ENCODE data around the gene DLL4. TPM values are rescaled to one million over a fixed set of nuclear protein-coding genes. Genes with fewer than 3 reads are reported as not detected.

Gene DLL4
- total RNA-seq, 2 experiments from 2014 or later, result 0.11 TPM; not detected in 1

DNA sequence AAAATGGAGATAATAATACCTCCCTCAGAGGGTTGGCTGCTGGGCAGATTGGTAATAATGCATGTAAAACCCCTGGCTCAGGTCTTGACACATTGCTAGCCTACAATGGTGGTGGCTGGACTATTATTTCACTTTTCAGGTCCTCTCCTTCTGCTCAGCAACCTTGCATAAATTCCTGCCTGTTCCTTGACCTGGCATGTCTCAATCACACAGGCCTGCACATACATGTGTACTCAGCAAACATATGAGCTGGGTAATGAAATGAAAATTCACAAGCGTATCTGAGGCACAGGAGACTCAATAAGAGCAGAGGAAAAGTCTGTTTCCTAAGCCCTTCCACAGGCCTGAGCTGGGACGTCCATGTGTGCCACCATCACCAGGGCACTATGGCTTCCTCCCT is 17.4 kb upstream of the DLL4 start:
- Mint-ChIP-seq H3K27me3 (no peaks in the 10 kb centered on the region), H3K27ac (no peak overlapping the region), H3K36me3 (no peaks in the 10 kb centered on the region), H3K9me3 (no peaks in the 10 kb centered on the region), H3K4me1 (peaks cover 7% of the 10 kb centered on the region), H3K4me3 (no peak overlapping the region)
- DNase-seq (no peak), ATAC-seq (ENCODE audit: low read depth) (no peak)
- POLR2A ChIA-PET, result no interaction called here

GRCh38 chr15:40912478-40912877 is 16.7 kb upstream of the DLL4 start:
- H3K4me3 Mint-ChIP-seq, result no peak overlapping the region
- H3K9me3 Mint-ChIP-seq, result no peaks in the 10 kb centered on the region
- POLR2A ChIA-PET, result no interaction called here
- H3K4me1 Mint-ChIP-seq, result peaks cover 3% of the 10 kb centered on the region
- ATAC-seq (ENCODE audit: low read depth) (no peak), DNase-seq (no peak)
- no peaks in the 10 kb centered on the region for H3K36me3 Mint-ChIP-seq
- H3K27me3 Mint-ChIP-seq, result no peaks in the 10 kb centered on the region
- H3K27ac Mint-ChIP-seq, result no peak overlapping the region

GRCh38 chr15:40914013-40914412 is 15.1 kb upstream of the DLL4 start:
- H3K27ac Mint-ChIP-seq, result peak overlapping the region; percentile 14
- H3K4me3 Mint-ChIP-seq, result no peak overlapping the region
- H3K9me3 Mint-ChIP-seq, result no peaks in the 10 kb centered on the region
- ATAC-seq (ENCODE audit: low read depth) (no peak), DNase-seq (no peak)
- POLR2A ChIA-PET, result no interaction called here
- no peaks in the 10 kb centered on the region for H3K36me3 Mint-ChIP-seq
- peaks cover 2% of the 10 kb centered on the region for H3K4me1 Mint-ChIP-seq
- H3K27me3 Mint-ChIP-seq, result no peaks in the 10 kb centered on the region

DNA sequence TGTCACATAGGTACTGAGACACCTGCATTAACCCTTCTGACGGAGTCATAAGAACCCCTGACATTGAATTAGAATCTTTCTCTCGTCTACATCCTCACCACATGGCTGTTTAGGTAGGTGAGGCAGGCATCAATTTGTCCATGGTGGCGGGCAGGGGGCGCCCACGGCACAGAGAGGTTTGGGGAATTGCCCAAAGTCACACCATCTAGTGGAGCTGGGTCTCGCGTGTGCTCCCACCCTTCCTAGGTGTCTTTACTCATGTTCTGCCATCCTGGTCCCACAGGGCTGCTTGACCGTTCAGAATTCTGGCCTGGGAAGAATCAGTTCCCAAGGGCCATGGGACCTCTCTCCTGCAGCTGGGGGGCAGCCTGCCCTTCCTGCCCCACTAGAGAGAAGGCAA is 14.7 kb upstream of the DLL4 start:
- H3K36me3 Mint-ChIP-seq, result no peaks in the 10 kb centered on the region
- H3K27ac Mint-ChIP-seq, result no peak overlapping the region
- DNase-seq (no peak), ATAC-seq (ENCODE audit: low read depth) (no peak)
- peaks cover 2% of the 10 kb centered on the region for H3K4me1 Mint-ChIP-seq
- H3K4me3 Mint-ChIP-seq, result no peak overlapping the region
- POLR2A ChIA-PET, result no interaction called here
- H3K9me3 Mint-ChIP-seq, result no peaks in the 10 kb centered on the region
- H3K27me3 Mint-ChIP-seq, result no peaks in the 10 kb centered on the region

GRCh38 chr15:40915116-40915661 is 14.0 kb upstream of the DLL4 start:
- POLR2A ChIA-PET, result interaction anchor here (0.9 kb wide), 1 partner anchor 8 kb away, joined by 3 read pairs; no protein-coding TSS in a partner anchor
- no peak for DNase-seq
- ATAC-seq (ENCODE audit: low read depth), result no peak
- no peak overlapping the region for H3K4me3 Mint-ChIP-seq
- no peak overlapping the region for H3K27ac Mint-ChIP-seq
- H3K9me3 Mint-ChIP-seq, result no peaks in the 10 kb centered on the region
- peaks cover 2% of the 10 kb centered on the region for H3K4me1 Mint-ChIP-seq
- H3K36me3 Mint-ChIP-seq, result no peaks in the 10 kb centered on the region
- no peaks in the 10 kb centered on the region for H3K27me3 Mint-ChIP-seq

GRCh38 chr15:40915679-40916078 is 13.5 kb upstream of the DLL4 start:
- Mint-ChIP-seq H3K9me3 (no peaks in the 10 kb centered on the region), H3K4me3 (no peak overlapping the region), H3K36me3 (no peaks in the 10 kb centered on the region), H3K27me3 (no peaks in the 10 kb centered on the region), H3K27ac (no peak overlapping the region), H3K4me1 (peaks cover 2% of the 10 kb centered on the region)
- ATAC-seq (ENCODE audit: low read depth), result no peak
- POLR2A ChIA-PET, result interaction anchor here (0.9 kb wide), 1 partner anchor 8 kb away, joined by 3 read pairs; no protein-coding TSS in a partner anchor
- DNase-seq, result no peak

GRCh38 chr15:40917585-40917984 is 11.6 kb upstream of the DLL4 start:
- H3K27ac Mint-ChIP-seq, result no peak overlapping the region
- no peaks in the 10 kb centered on the region for H3K9me3 Mint-ChIP-seq
- ATAC-seq (ENCODE audit: low read depth), result no peak
- H3K36me3 Mint-ChIP-seq, result no peaks in the 10 kb centered on the region
- no peak for DNase-seq
- peaks cover 2% of the 10 kb centered on the region for H3K4me1 Mint-ChIP-seq
- no peak overlapping the region for H3K4me3 Mint-ChIP-seq
- peaks cover 2% of the 10 kb centered on the region for H3K27me3 Mint-ChIP-seq
- POLR2A ChIA-PET, result no interaction called here

GRCh38 chr15:40918146-40918798 is 10.9 kb upstream of the DLL4 start:
- H3K9me3 Mint-ChIP-seq, result no peaks in the 10 kb centered on the region
- peaks cover 2% of the 10 kb centered on the region for H3K27me3 Mint-ChIP-seq
- DNase-seq (no peak), ATAC-seq (ENCODE audit: low read depth) (no peak)
- POLR2A ChIA-PET, result interaction anchor here (1.1 kb wide), 1 partner anchor 35 kb away, joined by 3 read pairs; the partner anchor contains the start of gene CHAC1
- no peaks in the 10 kb centered on the region for H3K36me3 Mint-ChIP-seq
- H3K4me1 Mint-ChIP-seq, result peaks cover 2% of the 10 kb centered on the region
- no peak overlapping the region for H3K4me3 Mint-ChIP-seq
- no peak overlapping the region for H3K27ac Mint-ChIP-seq

- peaks cover 4% of the 10 kb centered on the region for H3K27me3 Mint-ChIP-seq
- H3K4me1 Mint-ChIP-seq, result peaks cover 2% of the 10 kb centered on the region
- H3K36me3 Mint-ChIP-seq, result no peaks in the 10 kb centered on the region
- ATAC-seq (ENCODE audit: low read depth) (no peak), DNase-seq (no peak)
- no peak overlapping the region for H3K4me3 Mint-ChIP-seq
- H3K9me3 Mint-ChIP-seq, result no peaks in the 10 kb centered on the region
- POLR2A ChIA-PET, result interaction anchor here (1.1 kb wide), 1 partner anchor 34 kb away, joined by 3 read pairs; the partner anchor contains the start of gene CHAC1
- H3K27ac Mint-ChIP-seq, result no peak overlapping the region
These were observed 10.2 kb upstream of the DLL4 start for GRCh38 chr15:40918799-40919392.

GRCh38 chr15:40921949-40922607 is 7.1 kb upstream of the DLL4 start:
- Mint-ChIP-seq H3K4me1 (peaks cover 2% of the 10 kb centered on the region), H3K4me3 (no peak overlapping the region), H3K27me3 (peaks cover 33% of the 10 kb centered on the region), H3K36me3 (no peaks in the 10 kb centered on the region), H3K9me3 (no peaks in the 10 kb centered on the region), H3K27ac (no peak overlapping the region)
- DNase-seq (no peak), ATAC-seq (ENCODE audit: low read depth) (no peak)
- POLR2A ChIA-PET, result no interaction called here

DNA sequence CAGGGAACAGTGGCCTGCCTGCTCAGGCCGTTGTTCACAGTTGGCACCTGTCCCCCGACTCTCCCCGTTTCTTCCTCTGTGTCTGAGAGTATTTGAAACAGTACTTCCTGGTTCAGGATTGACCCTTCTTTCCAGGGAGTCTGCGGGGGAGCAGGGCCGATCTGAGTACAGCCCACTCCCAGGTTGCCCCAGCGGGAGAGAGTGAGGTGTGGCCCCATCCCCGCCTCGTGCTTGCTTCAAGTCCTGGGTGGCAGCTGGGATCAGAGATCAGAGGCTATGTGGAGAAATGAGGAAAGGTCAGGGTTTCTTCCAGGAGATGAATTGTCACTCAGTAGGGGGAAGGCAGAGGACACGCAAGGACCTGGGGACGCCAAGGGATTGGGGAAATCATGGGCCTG is 6.5 kb upstream of the DLL4 start:
- Mint-ChIP-seq H3K36me3 (no peaks in the 10 kb centered on the region), H3K27ac (no peak overlapping the region), H3K4me3 (no peak overlapping the region), H3K4me1 (peaks cover 4% of the 10 kb centered on the region), H3K27me3 (peaks cover 38% of the 10 kb centered on the region), H3K9me3 (no peaks in the 10 kb centered on the region)
- POLR2A ChIA-PET, result no interaction called here
- ATAC-seq (ENCODE audit: low read depth), result no peak
- no peak for DNase-seq

- peaks cover 43% of the 10 kb centered on the region for H3K27me3 Mint-ChIP-seq
- H3K27ac Mint-ChIP-seq, result no peak overlapping the region
- H3K9me3 Mint-ChIP-seq, result no peaks in the 10 kb centered on the region
- POLR2A ChIA-PET, result interaction anchor here (2.8 kb wide), 1 partner anchor 18 kb away, joined by 11 read pairs; no protein-coding TSS in a partner anchor
- peaks cover 5% of the 10 kb centered on the region for H3K4me1 Mint-ChIP-seq
- no peak overlapping the region for H3K4me3 Mint-ChIP-seq
- DNase-seq (no peak), ATAC-seq (ENCODE audit: low read depth) (no peak)
- H3K36me3 Mint-ChIP-seq, result no peaks in the 10 kb centered on the region
These were observed 5.6 kb upstream of the DLL4 start for GRCh38 chr15:40923551-40923950.

DNA sequence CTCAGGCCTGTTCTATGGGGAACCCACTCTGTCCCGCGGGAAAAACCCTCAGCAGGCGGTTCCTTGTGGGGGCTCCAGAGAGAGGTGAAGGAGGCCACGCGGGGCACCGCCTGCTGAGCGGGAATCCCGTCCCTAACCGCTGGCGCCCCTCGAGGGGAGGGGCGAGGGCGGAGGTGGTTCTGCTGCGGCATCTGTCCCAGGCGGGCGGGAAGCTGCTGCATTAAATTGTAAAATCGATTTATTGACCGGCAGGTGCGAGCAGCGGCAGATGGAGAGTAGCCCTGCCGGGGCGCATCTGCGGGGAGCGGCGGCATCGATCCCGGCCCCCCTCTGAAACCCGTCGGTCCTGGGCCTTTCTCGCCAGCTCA is 3.7 kb upstream of the DLL4 start:
- H3K36me3 Mint-ChIP-seq, result no peaks in the 10 kb centered on the region
- no peaks in the 10 kb centered on the region for H3K9me3 Mint-ChIP-seq
- no peak overlapping the region for H3K27ac Mint-ChIP-seq
- no peak overlapping the region for H3K4me3 Mint-ChIP-seq
- ATAC-seq (ENCODE audit: low read depth) (no peak), DNase-seq (no peak)
- H3K27me3 Mint-ChIP-seq, result peaks cover 61% of the 10 kb centered on the region
- H3K4me1 Mint-ChIP-seq, result peaks cover 17% of the 10 kb centered on the region
- POLR2A ChIA-PET, result interaction anchor here (2.8 kb wide), 1 partner anchor 16 kb away, joined by 11 read pairs; no protein-coding TSS in a partner anchor

All from activated naive CD8-positive, alpha-beta T cell treated with anti-CD3 and anti-CD28 coated beads, Interleukin-2, amount 10 ng/mL, durations not matched to agents 7 days and 5 days (primary cell).